Neural progenitor cell (in vitro differentiated cells): Measurements from ENCODE around the gene RELT. TPM values are rescaled to one million over a fixed set of nuclear protein-coding genes. Genes with fewer than 3 reads are reported as not detected.

Experiments
- DNase-seq: peaks from one replicate; pipeline ENCODE4 v3.0.0-alpha.2; 2016; ENCODE audit warnings: low spot score
- H2AFZ ChIP-seq: fragments of 200-600 bp; sonication (generic); replicated peaks from 2 replicates; pipeline ENCODE4 v1.6.1; 2016; ENCODE audit warnings: antibody characterized with exemption
- H3F3A ChIP-seq: fragments of 200-600 bp; sonication (generic); 2 replicates; pipeline ENCODE4 v1.6.1; 2016; ENCODE audit warnings: antibody characterized with exemption, low read depth
- H3K27ac ChIP-seq: fragments of 200-600 bp; sonication (generic); 2 replicates; pipeline ENCODE4 v1.5.1; 2016; ENCODE audit warnings: mild to moderate bottlenecking
- H3K27me3 ChIP-seq: fragments of 200-600 bp; sonication (generic); 2 replicates; pipeline ENCODE4 v1.6.1; 2016; ENCODE audit warnings: mild to moderate bottlenecking, moderate library complexity
- H3K36me3 ChIP-seq: fragments of 200-600 bp; sonication (generic); 2 replicates; pipeline ENCODE4 v1.5.1; 2016
- H3K4me1 ChIP-seq: fragments of 200-600 bp; sonication (generic); 2 replicates; pipeline ENCODE4 v1.6.1; 2016; ENCODE audit warnings: mixed run types
- H3K4me2 ChIP-seq: fragments of 200-600 bp; sonication (generic); 2 replicates; pipeline ENCODE4 v1.6.1; 2016
- H3K4me3 ChIP-seq: fragments of 200-600 bp; sonication (generic); 2 replicates; pipeline ENCODE4 v1.5.1; 2016
- H3K79me2 ChIP-seq: fragments of 200-600 bp; sonication (generic); 2 replicates; pipeline ENCODE4 v1.6.1; 2016; ENCODE audit warnings: low read depth
- H3K9ac ChIP-seq: fragments of 200-600 bp; sonication (generic); 2 replicates; pipeline ENCODE4 v1.6.1; 2016
- H3K9me3 ChIP-seq: fragments of 200-600 bp; sonication (generic); 2 replicates; pipeline ENCODE4 v1.5.1; 2016; ENCODE audit warnings: low read depth
- H4K20me1 ChIP-seq: fragments of 200-600 bp; sonication (generic); 2 replicates; pipeline ENCODE4 v1.6.1; 2016; ENCODE audit warnings: low read depth
- H3K27ac Mint-ChIP-seq: 3 replicates; pipeline ENCODE4 v1.8.0; 2021; ENCODE audit warnings: mixed read lengths
- H3K27me3 Mint-ChIP-seq: 2 replicates; pipeline ENCODE4 v1.8.0; 2022; ENCODE audit warnings: low read depth, mild to moderate bottlenecking, inconsistent platforms, moderate library complexity, mixed read lengths; ENCODE audit not compliant: insufficient read depth
- H3K36me3 Mint-ChIP-seq: 3 replicates; pipeline ENCODE4 v1.8.0; 2021; ENCODE audit warnings: mixed read lengths
- H3K4me1 Mint-ChIP-seq: 3 replicates; pipeline ENCODE4 v1.8.0; 2021; ENCODE audit warnings: mixed read lengths
- H3K4me3 Mint-ChIP-seq: 3 replicates; pipeline ENCODE4 v1.8.0; 2021; ENCODE audit warnings: mild to moderate bottlenecking, moderate library complexity, mixed read lengths
- H3K9me3 Mint-ChIP-seq: 3 replicates; pipeline ENCODE4 v1.8.0; 2020; ENCODE audit warnings: mixed read lengths
- CTCF ChIP-seq: fragments of 200-600 bp; sonication (generic); IDR thresholded peaks from 2 replicates; pipeline ENCODE4 v1.5.1; 2017; ENCODE audit warnings: antibody characterized with exemption, mild to moderate bottlenecking
- EZH2 ChIP-seq: fragments of 200-600 bp; sonication (generic); IDR thresholded peaks from 2 replicates; pipeline ENCODE4 v1.6.1; 2017; ENCODE audit warnings: antibody characterized with exemption, mild to moderate bottlenecking, moderate library complexity
- EZH2phosphoT487 ChIP-seq: fragments of 200-600 bp; sonication (generic); IDR thresholded peaks from 2 replicates; pipeline ENCODE4 v1.6.1; 2017; ENCODE audit warnings: antibody characterized with exemption
- total RNA-seq: library from RNA; depleted of rRNA; stranded (reverse); fragments of >200 nt; gene quantifications from 2 replicates; pipeline ENCODE4 v1.2.3, GENCODE V29; 2015; ENCODE audit warnings: low replicate concordance

The RELT gene
- total RNA-seq: 5.4 and 15.0 TPM in 2 replicates

DNA sequence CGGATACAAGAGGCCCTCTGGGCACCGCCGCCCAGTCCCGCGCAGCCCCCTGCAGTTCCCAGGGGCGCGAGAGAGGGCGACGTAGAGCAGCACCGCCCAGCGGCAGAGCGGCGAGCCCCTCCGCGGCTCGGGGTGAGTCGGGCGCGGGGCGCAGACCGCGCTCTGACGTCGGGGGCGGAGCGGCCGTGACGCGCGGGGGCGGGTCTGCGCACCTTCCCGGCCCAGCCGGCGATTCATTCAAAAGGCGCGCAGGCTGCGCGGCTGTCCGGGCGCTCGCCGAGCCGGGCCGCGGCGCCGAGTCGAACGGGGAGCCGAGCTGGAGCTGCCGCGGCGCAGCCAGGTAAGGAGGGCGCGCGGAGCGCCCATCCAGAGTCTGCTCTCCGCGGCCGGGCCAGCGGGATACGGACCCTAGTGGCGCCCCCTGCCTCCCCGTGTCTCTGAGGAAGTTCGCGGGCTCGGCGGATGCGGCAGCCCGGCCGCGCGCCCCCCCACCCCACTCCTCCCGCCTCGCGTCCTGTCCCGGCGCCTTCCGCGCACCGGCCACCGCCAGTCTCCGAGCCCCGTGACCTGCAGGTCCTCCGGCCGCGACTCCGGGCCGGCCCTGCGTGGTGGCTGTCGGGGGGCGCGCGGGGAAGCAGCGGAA lies at the start of gene RELT:
TSS of gene RELT (plus strand) at position 240 of the 643 bp plus-strand sequence. CDS start 12,738 bp downstream, outside the sequence.
- Histone ChIP-seq H3K27me3 (peaks cover 5% of the 10 kb centered on the region), H3K4me2 (peak within 1 kb of the TSS; percentile 99), H2AFZ (peak within 1 kb of the TSS; percentile 78), H3K9ac (peak within 1 kb of the TSS; percentile 58), H3K9me3 (no peaks in the 10 kb centered on the region), H4K20me1 (peaks cover 39% of the 10 kb centered on the region), H3K36me3 (no peaks in the 10 kb centered on the region), H3K79me2 (peaks cover 40% of the 10 kb centered on the region), H3K27ac (no peak within 1 kb of the TSS), H3K4me3 (peak within 1 kb of the TSS; percentile 93), H3K4me1 (peaks cover 12% of the 10 kb centered on the region), H3F3A (no peaks in the 10 kb centered on the region)
- DNase-seq: peak; percentile 97
- Mint-ChIP-seq H3K4me3 (peak within 1 kb of the TSS; percentile 91), H3K9me3 (no peaks in the 10 kb centered on the region), H3K4me1 (peaks cover 25% of the 10 kb centered on the region), H3K27me3 (peaks cover 10% of the 10 kb centered on the region), H3K36me3 (no peaks in the 10 kb centered on the region), H3K27ac (peak within 1 kb of the TSS; percentile 76)
- no peak for TF ChIP-seq EZH2
- TF ChIP-seq CTCF: peak; percentile 78
- no peak for TF ChIP-seq EZH2phosphoT487

DNA sequence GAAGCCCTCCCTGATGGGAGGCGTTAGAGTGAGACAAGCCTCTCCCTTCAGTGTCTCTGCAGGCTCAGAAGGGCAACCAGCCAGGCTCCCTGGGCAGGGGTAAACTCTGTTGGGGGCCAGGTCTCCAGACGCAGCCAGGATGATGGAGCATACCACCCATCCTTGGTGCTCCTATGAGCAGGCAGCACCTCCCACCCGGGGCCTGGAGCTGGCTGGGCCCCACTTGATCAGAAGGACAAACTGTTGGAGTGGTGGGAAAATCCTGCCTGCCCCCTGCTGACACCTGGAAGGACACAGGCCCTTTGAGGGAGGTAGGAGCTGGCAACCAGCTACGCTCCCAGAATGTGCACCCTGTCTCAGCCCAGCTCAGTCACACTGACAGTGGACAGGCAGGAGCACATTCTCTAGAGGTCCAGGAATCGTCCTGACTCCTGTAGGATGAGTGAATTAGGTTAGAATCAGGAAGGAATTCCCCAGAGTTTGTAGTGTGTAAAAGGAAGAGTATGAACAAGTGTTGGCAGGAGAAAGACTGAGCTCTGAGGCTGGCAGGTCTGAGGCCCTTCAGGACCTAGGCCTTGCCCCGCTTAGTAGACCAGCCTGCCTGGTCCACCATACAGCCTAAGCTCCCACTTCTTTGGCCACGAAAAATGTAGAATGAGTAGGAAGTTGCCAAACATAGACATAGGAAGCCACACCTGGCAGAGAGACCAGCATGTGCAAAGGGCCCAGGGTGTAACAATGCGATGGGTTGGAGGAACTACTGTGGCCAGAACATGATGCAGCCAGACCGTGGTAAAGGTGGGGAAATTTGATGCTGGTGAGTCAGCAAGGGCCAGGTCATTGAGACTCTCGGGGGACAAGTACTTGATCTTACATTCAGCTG lies 49.0 kb upstream of the RELT start:
- H3K4me2 ChIP-seq: no peak overlapping the region
- Mint-ChIP-seq H3K9me3 (no peaks in the 10 kb centered on the region), H3K27ac (peak overlapping the region; percentile 88), H3K27me3 (peaks cover 15% of the 10 kb centered on the region), H3K4me3 (no peak overlapping the region), H3K4me1 (peaks cover 89% of the 10 kb centered on the region), H3K36me3 (peaks cover 8% of the 10 kb centered on the region)
- no peaks in the 10 kb centered on the region for H3K27me3 ChIP-seq
- H3K9me3 ChIP-seq: no peaks in the 10 kb centered on the region
- no peak for TF ChIP-seq EZH2phosphoT487
- no peak for TF ChIP-seq CTCF
- TF ChIP-seq EZH2: no peak
- H3F3A ChIP-seq: peaks cover 28% of the 10 kb centered on the region
- peaks cover 44% of the 10 kb centered on the region for H4K20me1 ChIP-seq
- H3K9ac ChIP-seq: no peak overlapping the region
- H3K27ac ChIP-seq: no peak overlapping the region
- DNase-seq: no peak
- H3K4me1 ChIP-seq: peaks cover 77% of the 10 kb centered on the region
- H3K4me3 ChIP-seq: no peak overlapping the region
- H2AFZ ChIP-seq: no peak overlapping the region
- no peaks in the 10 kb centered on the region for H3K36me3 ChIP-seq
- peaks cover 57% of the 10 kb centered on the region for H3K79me2 ChIP-seq

DNA sequence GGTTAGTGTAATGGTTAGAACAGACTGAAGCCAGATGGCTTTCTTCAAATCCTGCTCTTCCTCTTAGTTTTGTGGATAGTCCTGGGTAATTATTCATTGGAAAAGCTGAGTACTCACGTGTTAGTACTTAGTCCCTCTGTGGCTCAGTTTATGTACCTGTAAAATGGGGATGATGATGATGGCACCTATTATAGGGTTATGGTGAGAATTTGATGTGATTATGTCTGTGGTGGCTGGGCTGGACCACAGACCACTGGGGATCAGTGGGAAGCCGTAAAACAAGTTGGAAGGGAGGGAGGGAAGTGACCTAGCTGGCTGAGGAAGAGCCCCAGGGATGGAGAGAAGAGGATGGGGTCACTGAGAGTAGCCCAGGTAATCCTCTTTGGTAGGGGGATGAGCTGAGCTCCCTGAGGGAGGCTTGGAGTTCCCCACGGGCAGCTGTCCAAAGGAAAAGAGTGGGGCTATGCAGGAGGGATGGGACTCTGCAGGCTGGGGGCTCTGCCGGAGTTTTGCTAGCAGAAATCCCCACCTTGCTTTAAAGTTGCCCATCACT lies 48.3 kb upstream of the RELT start:
- peaks cover 58% of the 10 kb centered on the region for H3K79me2 ChIP-seq
- peaks cover 8% of the 10 kb centered on the region for H3K36me3 Mint-ChIP-seq
- no peaks in the 10 kb centered on the region for H3K36me3 ChIP-seq
- no peak overlapping the region for H2AFZ ChIP-seq
- peaks cover 42% of the 10 kb centered on the region for H4K20me1 ChIP-seq
- peaks cover 32% of the 10 kb centered on the region for H3F3A ChIP-seq
- H3K9me3 ChIP-seq: no peaks in the 10 kb centered on the region
- peak overlapping the region; percentile 88 for H3K27ac Mint-ChIP-seq
- TF ChIP-seq EZH2: no peak
- no peak for TF ChIP-seq CTCF
- TF ChIP-seq EZH2phosphoT487: no peak
- peaks cover 77% of the 10 kb centered on the region for H3K4me1 ChIP-seq
- no peaks in the 10 kb centered on the region for H3K9me3 Mint-ChIP-seq
- peaks cover 89% of the 10 kb centered on the region for H3K4me1 Mint-ChIP-seq
- peak overlapping the region; percentile 33 for H3K27ac ChIP-seq
- H3K4me2 ChIP-seq: peak overlapping the region; percentile 25
- H3K27me3 ChIP-seq: no peaks in the 10 kb centered on the region
- H3K27me3 Mint-ChIP-seq: peaks cover 13% of the 10 kb centered on the region
- no peak overlapping the region for H3K4me3 ChIP-seq
- no peak overlapping the region for H3K4me3 Mint-ChIP-seq
- no peak for DNase-seq
- no peak overlapping the region for H3K9ac ChIP-seq
